Liver (tissue), 9 donors: ENCODE results near the gene MFSD11. TPM values are rescaled to one million over a fixed set of nuclear protein-coding genes. Genes with fewer than 3 reads are reported as not detected.

Experiments used
- DNase-seq: peaks from one replicate; pipeline ENCODE4 v3.0.0-alpha.2; 2017; ENCODE audit warnings: low spot score
- H3K27ac ChIP-seq, 2 donors: one replicate each; pipeline ENCODE4 v1.7.0; 2013; ENCODE audit warnings: inconsistent platforms in 2 of 2, low read length in 2 of 2, control low read depth in 1 of 2, low read depth in 1 of 2, mild to moderate bottlenecking in 1 of 2
- H3K27me3 ChIP-seq, 4 donors: one replicate each; pipeline versions ENCODE4 v1.6.1 to v1.7.0; 2013; ENCODE audit warnings: low read length in 3 of 4, inconsistent platforms in 1 of 4, mild to moderate bottlenecking in 1 of 4, moderate library complexity in 1 of 4; ENCODE audit not compliant: control insufficient read depth in 4 of 4, insufficient read depth in 4 of 4
- H3K36me3 ChIP-seq, 4 donors: one replicate each; pipeline versions ENCODE4 v1.6.1 to v1.7.0; 2013; ENCODE audit warnings: low read length in 3 of 4, mild to moderate bottlenecking in 3 of 4, low read depth in 1 of 4, moderate library complexity in 1 of 4; ENCODE audit not compliant: control insufficient read depth in 4 of 4, insufficient read depth in 3 of 4
- H3K4me1 ChIP-seq, 4 donors: one replicate each; pipeline versions ENCODE4 v1.6.1 to v1.7.0; 2013; ENCODE audit warnings: low read length in 3 of 4, mild to moderate bottlenecking in 3 of 4, moderate library complexity in 1 of 4; ENCODE audit not compliant: control insufficient read depth in 4 of 4, insufficient read depth in 4 of 4
- H3K4me3 ChIP-seq, 3 donors: one replicate each; pipeline versions ENCODE4 v1.6.1 to v1.7.0; 2013; ENCODE audit warnings: low read length in 3 of 3, control low read depth in 1 of 3, low read depth in 1 of 3, mild to moderate bottlenecking in 1 of 3
- H3K9ac ChIP-seq, 2 donors: one replicate each; pipeline ENCODE4 v1.7.0; 2013; ENCODE audit warnings: low read length in 2 of 2, mild to moderate bottlenecking in 2 of 2, moderate library complexity in 2 of 2, control low read depth in 1 of 2, low read depth in 1 of 2
- H3K9me3 ChIP-seq, 4 donors: one replicate each; pipeline versions ENCODE4 v1.6.1 to v1.7.0; 2013; ENCODE audit warnings: low read length in 3 of 4; ENCODE audit not compliant: control insufficient read depth in 4 of 4
- CTCF ChIP-seq: fragments of 150-350 bp; IDR thresholded peaks from 2 replicates; pipeline ENCODE4 v1.5.1; 2017; ENCODE audit warnings: improper control_type of control experiment, low read depth, low read length; ENCODE audit not compliant: missing input control
- FOXA1 ChIP-seq: IDR thresholded peaks from 2 replicates; pipeline ENCODE4 v1.6.1; 2016; ENCODE audit warnings: antibody characterized with exemption
- FOXA2 ChIP-seq: IDR thresholded peaks from 2 replicates; pipeline ENCODE4 v1.6.1; 2016; ENCODE audit warnings: antibody characterized with exemption
- GABPA ChIP-seq, 2 donors: IDR thresholded peaks in 1 of 2; conservative IDR thresholded peaks in 1 of 2; 2 replicates each; pipeline ENCODE4 v1.6.1; 2016; ENCODE audit warnings: antibody characterized with exemption in 2 of 2, mild to moderate bottlenecking in 1 of 2, moderate library complexity in 1 of 2
- HNF4A ChIP-seq, 2 donors: conservative IDR thresholded peaks; 2 replicates each; pipeline ENCODE4 v1.6.1; 2016; ENCODE audit warnings: antibody characterized with exemption in 2 of 2, mild to moderate bottlenecking in 2 of 2
- HNF4G ChIP-seq: IDR thresholded peaks from 2 replicates; pipeline ENCODE4 v1.6.1; 2016; ENCODE audit warnings: antibody characterized with exemption
- JUND ChIP-seq, 2 donors: IDR thresholded peaks; 2 replicates each; pipeline ENCODE4 v1.6.1; 2016; ENCODE audit warnings: antibody characterized with exemption in 2 of 2
- MAX ChIP-seq: IDR thresholded peaks from 2 replicates; pipeline ENCODE4 v1.6.1; 2016; ENCODE audit warnings: antibody characterized with exemption
- NR2F2 ChIP-seq: IDR thresholded peaks from 2 replicates; pipeline ENCODE4 v1.6.1; 2016; ENCODE audit warnings: antibody characterized with exemption
- RAD21 ChIP-seq, 2 donors: IDR thresholded peaks; 2 replicates each; pipeline ENCODE4 v1.6.1; 2016; ENCODE audit warnings: antibody characterized with exemption in 2 of 2, mild to moderate bottlenecking in 2 of 2
- REST ChIP-seq: IDR thresholded peaks from 2 replicates; pipeline ENCODE4 v1.6.1; 2016; ENCODE audit warnings: antibody characterized with exemption, mild to moderate bottlenecking
- RXRA ChIP-seq, 2 donors: IDR thresholded peaks; 2 replicates each; pipeline ENCODE4 v1.6.1; 2017 to 2018; ENCODE audit warnings: antibody characterized with exemption in 2 of 2, mild to moderate bottlenecking in 1 of 2
- SP1 ChIP-seq: IDR thresholded peaks from 2 replicates; pipeline ENCODE4 v1.6.1; 2018; ENCODE audit warnings: antibody characterized with exemption, mild to moderate bottlenecking
- YY1 ChIP-seq: IDR thresholded peaks from 2 replicates; pipeline ENCODE4 v1.6.1; 2016; ENCODE audit warnings: antibody characterized with exemption, mild to moderate bottlenecking
- ZBTB33 ChIP-seq: IDR thresholded peaks from 2 replicates; pipeline ENCODE4 v1.6.1; 2016; ENCODE audit warnings: antibody characterized with exemption
- WGBS: extraction: QIAGEN DNeasy Blood & Tissue Kit; methylation state at CpG from one replicate; pipeline ENCODE4 v1.1.7; 2013; 5-methylcytosine and 5-hydroxymethylcytosine counted together
- polyA plus RNA-seq, 2 donors: library from polyadenylated mRNA; stranded (reverse) in 1 of 2; unstranded in 1 of 2; fragments of 200-250 nt in 1 of 2; fragments of >200 nt in 1 of 2; fragmentation: Nextera tagmentation in 1 of 2; extraction: Ambion mirVana in 1 of 2; gene quantifications; one replicate each; pipeline versions ENCODE4 v1.2.1 to v1.2.3, GENCODE V29; 2013 to 2015
- total RNA-seq, 2 donors: library from RNA; depleted of rRNA; stranded (reverse); fragments of >200 nt; gene quantifications; one replicate each; pipeline ENCODE4 v1.2.3, GENCODE V29; 2014
- donor health status: healthy.
- donor health status: healthy.
- donor health status: healthy.
- donor health status: healthy.
- donor health status: healthy.

Gene MFSD11
- total and polyA plus RNA-seq, 4 donors: 8.6 to 26.9 (median 17.5) TPM

GRCh38 chr17:76688165-76688622, 49.7 kb upstream of the MFSD11 start (continued):
- TF ChIP-seq REST: no peak
- no peak for TF ChIP-seq FOXA1
- no peak for TF ChIP-seq JUND (IDR thresholded peaks at IDR 0.05)

GRCh38 chr17:76689859-76690258, 48.1 kb upstream of the MFSD11 start:
- no peak overlapping the region for H3K4me3 ChIP-seq
- H3K9me3 ChIP-seq: no peaks in the 10 kb centered on the region
- no peaks in the 10 kb centered on the region for H3K36me3 ChIP-seq
- WGBS: 93% methylated on average over 11 of the region's 11 CpGs
- no peak overlapping the region for H3K27ac ChIP-seq
- DNase-seq: no peak
- no peaks in the 10 kb centered on the region for H3K27me3 ChIP-seq
- TF ChIP-seq RXRA (IDR thresholded peaks at IDR 0.05) (no peak), GABPA (IDR thresholded peaks at IDR 0.05 in 1 of 2, conservative IDR thresholded peaks at IDR 0.05 in 1 of 2) (no peak), CTCF (no peak)
- no peak overlapping the region for H3K9ac ChIP-seq
- H3K4me1 ChIP-seq: no peaks in the 10 kb centered on the region

GRCh38 chr17:76690596-76691280, 47.2 kb upstream of the MFSD11 start:
- no peak overlapping the region for H3K27ac ChIP-seq
- 88% methylated on average over 13 of the region's 13 CpGs for WGBS
- H3K27me3 ChIP-seq: no peaks in the 10 kb centered on the region
- no peaks in the 10 kb centered on the region for H3K36me3 ChIP-seq
- H3K9me3 ChIP-seq: no peaks in the 10 kb centered on the region
- H3K4me1 ChIP-seq: peaks cover 0 to 3% (median 0%) of the 10 kb centered on the region in 4 donors
- no peak overlapping the region for H3K9ac ChIP-seq
- no peak for DNase-seq
- H3K4me3 ChIP-seq: no peak overlapping the region
- TF ChIP-seq MAX (no peak), HNF4A (conservative IDR thresholded peaks at IDR 0.05) (no peak), RXRA (IDR thresholded peaks at IDR 0.05) (no peak), REST (no peak), GABPA (IDR thresholded peaks at IDR 0.05 in 1 of 2, conservative IDR thresholded peaks at IDR 0.05 in 1 of 2) (no peak), FOXA2 (no peak), CTCF (no peak), SP1 (no peak), ZBTB33 (no peak), YY1 (no peak), FOXA1 (no peak), RAD21 (IDR thresholded peaks at IDR 0.05) (no peak), NR2F2 (no peak), HNF4G (no peak)
